ENCODE data around the gene CLN5.
"Not testable (repeated sequence)": the region's sequence is repeated elsewhere in the genome, so short reads cannot be mapped to it uniquely, and the experiment has no call there.

The CLN5 gene

DNA sequence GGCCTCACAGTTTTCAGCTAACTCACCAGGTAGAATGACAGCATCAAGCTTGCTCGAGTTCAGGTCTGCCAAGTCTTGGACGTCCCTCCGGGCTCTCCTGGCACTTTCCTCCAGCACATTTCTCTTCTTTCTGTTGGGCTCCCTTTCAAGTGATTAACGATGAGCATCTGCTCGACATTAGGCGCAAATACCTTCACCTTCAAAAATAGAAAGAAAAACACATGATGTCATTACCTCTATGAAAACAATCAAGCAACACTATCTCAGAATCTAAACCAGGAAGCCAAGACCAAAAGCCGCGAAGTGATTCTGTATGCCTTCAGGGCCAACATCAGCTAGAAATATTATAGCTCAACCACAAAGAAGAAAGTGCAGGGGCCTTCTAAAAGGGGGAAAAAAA is 15.4 kb upstream of the CLN5 start:
- DNase-seq = no peak

DNA sequence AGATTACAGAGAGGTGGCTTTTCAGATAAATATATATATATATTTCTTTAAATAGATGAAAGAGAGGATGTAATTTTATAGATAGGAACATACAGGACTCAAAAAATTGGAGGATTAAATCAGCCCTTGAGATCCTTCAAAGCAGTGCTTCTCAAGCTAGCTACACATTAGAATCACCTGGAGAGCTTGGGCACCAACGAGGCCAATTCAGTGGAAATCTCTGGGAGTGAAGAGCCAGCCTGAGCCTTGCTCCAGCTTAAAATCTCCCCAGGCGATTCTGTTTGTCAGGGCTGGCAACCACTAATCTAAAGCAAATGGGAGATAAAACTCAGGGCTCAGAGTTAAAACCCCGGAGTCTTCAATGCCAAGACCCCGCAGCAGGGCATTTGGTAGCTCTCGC is 15.0 kb upstream of the CLN5 start:
- no peak for DNase-seq

DNA sequence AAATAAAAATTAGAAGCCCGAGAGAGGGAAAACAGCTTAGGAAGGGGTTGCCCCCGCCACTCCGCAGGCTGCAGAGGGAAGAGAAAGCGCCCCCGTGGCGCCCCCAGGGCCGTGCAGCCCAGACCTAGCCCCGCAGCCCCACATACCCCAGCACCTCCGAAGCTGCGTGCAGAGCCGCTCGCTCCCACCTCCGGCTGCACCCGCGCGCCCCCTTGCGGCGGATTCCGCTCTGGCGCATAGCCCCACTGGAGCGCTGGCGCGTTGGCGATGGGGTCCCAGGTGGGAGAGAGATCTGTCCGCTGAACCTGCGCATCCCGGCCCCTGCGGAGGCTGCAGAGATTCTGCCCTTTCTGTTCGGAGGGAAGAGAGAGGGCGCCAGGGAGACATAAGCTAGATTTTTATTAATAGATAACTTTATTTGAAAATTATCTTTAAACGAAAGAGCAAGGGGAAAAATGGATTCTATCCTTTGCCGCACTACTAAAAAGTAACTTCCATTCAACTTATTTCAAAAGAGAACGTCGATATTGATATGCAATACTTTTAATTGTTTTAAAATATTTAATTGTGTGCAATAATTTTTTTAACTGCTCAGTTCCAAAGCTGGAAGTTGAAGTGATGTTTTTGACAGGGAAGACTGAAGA is 11.7 kb upstream of the CLN5 start:
- peak; percentile 46 for DNase-seq

DNA sequence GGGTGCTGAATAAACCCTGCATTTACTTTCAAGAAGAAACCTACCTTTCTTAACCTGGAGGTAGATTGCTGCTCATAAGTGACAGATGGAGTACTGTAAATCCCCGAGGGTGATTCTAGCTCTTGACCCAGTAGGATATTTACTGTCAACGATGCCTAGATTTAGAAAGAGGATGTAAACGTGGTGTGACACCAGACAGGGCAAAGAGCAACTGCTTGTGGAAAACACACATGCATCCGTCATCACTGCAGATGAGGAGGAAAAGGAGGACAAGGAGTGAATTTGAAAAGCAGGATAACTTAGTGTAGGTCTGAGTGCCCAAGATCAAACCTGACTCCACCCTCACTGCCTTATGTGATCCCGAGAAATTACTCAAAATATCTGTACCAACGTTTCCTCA is 9.8 kb upstream of the CLN5 start:
- DNase-seq = no peak

- DNase-seq = no peak
Measured at GRCh38 chr13:76983676-76984075, 8.2 kb upstream of the CLN5 start.

GRCh38 chr13:76991432-76991795 is 467 bp upstream of the CLN5 start:
- no peak for DNase-seq

- DNase-seq = peak; percentile 2
Measured at GRCh38 chr13:76992548-76993001, 694 bp downstream of the CLN5 start.

DNA sequence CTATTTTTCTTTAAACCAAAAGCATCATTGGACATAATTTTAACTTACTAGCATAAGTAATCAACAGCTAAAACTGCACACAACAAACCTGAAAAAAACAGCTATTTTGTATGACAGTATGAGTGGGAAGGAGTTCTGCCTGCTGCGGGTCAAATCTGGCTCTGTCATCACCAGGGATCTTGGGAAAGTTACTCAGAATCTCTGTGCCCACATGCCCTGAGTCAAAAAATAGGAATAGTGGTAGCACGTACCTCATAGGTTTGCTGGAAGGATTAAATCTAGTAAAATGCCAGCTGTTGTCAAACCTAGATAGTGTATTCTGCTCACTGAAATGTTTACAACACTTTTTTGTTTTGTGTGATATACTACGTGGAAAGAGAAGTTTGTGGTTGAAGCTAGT is 1.1 kb downstream of the CLN5 start:
- no peak for DNase-seq

DNA sequence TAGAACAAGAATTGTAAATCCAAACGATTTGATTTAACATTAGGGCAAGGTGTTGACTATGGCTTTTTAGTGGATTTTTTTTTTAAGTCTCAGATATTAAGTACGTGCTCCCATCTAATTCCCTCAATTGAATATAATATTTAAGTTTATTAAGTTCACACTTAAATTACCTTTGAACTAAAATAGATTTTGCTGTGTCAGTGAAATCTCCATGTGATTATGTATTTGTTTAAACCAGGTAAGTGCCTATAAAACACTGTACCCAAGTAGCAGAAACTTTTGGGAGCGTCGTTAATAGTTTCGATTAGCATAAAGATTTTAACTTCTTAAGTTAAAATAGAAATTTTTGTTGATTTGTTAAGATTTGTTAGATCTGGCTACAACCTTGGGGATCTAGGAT is 1.6 kb downstream of the CLN5 start:
- DNase-seq = no peak

- no peak for DNase-seq
Measured at GRCh38 chr13:76994281-76994680, 2.4 kb downstream of the CLN5 start.

DNA sequence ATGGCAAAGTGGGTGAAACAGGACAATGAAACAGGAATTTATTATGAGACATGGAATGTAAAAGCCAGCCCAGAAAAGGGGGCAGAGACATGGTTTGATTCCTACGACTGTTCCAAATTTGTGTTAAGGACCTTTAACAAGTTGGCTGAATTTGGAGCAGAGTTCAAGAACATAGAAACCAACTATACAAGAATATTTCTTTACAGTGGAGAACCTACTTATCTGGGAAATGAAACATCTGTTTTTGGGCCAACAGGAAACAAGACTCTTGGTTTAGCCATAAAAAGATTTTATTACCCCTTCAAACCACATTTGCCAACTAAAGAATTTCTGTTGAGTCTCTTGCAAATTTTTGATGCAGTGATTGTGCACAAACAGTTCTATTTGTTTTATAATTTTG is 8.6 kb downstream of the CLN5 start:
- DNase-seq = no peak

DNA sequence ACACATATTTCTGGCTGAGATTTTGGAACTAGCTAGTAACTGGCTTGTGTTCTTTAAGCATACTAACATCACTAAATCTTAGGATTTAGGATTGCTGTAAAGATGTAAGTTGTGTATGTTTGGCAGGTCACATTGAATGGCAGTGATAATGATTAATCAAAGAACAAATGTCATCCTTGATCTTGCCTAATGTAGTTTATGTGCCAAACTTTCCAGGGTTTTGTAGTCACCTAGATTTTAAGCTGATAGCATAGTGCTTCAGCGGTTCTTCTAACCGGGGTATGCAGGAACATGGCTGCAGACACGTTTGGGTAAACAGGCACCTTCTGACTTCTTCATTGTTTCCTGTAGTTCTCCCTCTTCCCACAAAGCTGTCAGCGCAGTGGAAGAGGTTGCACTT is 9.7 kb downstream of the CLN5 start:
- DNase-seq = no peak

DNA sequence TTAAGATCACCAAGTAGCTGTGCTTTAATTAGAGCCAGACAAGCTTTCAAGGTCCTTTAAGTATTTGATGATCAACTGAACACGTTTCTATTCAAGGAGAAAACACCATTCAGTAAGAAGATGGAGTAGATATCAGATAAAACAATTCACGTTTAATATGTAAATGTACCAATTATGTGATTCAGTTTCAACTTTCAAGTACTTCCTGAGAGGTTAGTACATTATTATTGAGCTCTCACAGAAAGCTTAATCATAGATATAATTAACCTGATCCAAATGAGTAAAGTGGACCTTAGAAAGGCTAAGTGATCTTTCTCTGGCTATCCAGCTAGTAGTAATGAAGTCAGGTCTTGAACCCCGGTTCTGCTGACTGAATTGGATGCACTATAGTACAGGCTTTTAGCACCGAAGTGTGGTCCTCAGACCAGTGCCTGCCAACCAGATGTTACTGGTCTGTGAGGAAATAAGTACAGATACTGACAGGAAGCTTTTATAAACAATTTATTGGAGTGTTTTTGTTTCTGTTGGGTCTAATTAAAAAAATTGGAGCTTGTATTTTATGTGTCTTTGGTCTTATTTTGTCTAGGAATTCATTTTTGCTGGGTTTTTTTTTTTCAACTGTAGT is 10.2 kb downstream of the CLN5 start:
- no peak for DNase-seq

DNA sequence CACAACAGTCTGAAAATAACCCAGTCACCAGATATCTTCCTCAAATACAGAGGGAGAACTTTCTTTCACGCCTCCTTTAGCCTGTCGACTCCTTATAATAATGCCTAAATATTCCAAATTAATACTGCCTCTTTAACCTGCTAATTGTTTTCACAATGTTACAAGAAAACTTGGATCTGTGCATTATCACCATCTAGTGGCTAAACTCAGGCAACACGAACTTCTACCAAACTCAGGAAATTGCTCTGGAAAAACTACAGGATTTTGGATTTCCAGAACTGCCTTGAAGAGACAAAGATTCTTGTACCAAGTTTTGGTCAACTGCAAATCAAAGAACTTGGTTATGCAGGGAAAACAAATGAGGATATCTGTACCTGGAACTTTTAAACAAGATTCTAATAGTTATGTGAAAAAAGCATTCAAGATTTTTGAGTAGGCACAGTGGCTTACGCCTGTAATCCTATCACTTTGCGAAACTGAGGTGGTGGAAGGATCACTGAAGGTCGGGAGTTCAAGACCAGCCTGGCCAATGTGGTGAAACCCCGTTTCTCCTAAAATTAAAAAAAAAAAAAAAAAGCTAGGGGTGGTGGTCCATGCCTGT is 10.8 kb downstream of the CLN5 start:
- peak; percentile 6 for DNase-seq

DNA sequence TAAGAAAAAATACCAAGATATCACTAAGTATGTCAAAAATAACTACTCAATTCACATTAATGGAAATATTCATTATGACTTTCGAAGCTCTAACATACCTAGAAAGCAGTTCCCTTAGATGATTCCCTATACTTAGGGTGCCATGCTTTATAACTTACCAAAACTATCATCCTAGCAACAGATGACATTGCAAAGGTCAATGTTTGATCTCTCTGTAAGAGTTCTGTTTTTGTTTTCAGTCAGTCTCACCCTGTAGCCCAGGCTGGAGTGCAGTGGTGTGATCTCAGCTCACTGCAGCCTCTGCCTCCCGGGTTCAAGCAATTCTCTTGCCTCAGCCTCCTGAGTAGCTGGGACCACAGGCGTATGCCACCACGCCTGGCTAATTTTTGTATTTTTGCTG is 16.5 kb downstream of the CLN5 start:
- not testable (repeated sequence) for DNase-seq

DNA sequence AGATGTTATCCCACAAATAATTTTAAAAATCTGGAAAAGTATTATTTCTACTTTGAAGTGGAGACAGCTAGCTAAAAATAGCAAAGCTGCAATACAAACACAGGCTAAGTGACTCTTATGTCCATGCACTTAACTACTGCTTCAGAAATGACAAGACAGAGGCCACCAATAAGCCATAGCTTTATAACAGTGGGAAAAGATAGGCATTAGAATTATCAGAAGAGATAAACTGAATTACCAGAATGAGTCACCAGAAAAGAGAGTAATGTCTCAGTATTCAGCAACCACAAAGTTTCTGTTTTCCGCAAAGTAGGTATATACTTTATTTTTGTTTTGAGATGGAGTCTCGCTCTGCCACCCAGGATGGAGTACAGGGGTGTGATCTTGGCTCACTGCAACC is 17.1 kb downstream of the CLN5 start:
- DNase-seq = no peak

- DNase-seq = not testable (repeated sequence)
Measured at GRCh38 chr13:77009719-77010118, 17.8 kb downstream of the CLN5 start.

DNA sequence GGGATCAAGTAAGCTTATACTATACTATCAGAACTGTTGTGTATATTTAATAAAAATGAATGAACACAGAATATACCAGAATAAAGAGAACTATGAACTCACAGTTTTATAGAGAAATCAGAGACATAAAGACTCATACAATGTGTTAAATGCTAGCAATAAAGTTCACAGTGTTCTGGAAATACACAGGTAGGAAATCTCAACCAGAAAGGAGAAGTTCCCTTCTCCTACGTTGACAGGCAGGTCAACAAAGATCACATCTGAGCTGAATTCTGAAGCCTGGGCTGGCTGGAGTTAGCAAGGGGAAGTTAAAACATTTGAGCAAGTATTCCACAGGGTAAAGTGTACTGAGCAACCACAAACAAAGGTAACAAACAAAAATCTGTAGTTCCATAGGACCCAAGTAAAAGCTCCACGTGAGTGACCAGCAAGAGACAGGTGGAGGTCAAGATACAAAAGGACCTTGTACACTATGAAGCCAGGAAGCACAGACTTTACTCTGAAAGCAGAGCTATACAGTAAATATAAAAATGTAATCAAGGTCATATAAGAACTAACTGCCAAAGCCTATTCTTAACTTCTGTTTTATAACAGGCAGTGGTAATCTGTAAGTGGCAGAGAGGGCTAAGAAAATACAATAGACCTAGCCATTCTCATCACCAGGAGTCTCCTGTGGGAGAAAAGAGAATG is 22.1 kb downstream of the CLN5 start:
- no peak for DNase-seq

GRCh38 chr13:77014906-77015685 is 23.2 kb downstream of the CLN5 start:
- no peak for DNase-seq

DNA sequence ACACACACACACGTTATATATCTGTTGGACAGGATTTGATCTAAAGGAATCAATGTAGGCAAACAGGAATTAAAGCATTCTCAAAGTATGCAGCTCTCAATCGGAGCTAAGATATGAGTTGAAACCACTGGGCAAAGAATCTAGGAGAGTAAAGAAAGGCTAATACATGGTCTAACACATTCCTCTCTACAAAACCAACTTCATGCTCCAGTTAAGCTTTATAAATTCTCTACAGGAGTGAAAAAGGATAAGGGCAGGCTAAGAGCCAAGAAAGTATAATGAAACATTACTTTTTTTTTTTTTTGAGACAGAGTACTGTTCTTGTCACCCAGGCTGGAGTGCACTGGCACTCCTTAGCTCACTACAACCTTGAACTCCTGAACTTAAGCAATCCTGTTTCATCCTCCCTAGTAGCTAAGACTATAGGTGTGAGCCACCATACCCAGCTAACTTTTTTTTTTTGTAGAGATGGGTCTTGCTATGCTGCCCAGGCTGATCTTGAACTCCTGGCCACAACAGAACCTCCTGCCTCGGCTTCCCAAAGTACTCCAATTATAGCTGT is 24.5 kb downstream of the CLN5 start:
- no peak for DNase-seq

GRCh38 chr13:77016888-77017623 is 25.2 kb downstream of the CLN5 start:
- no peak for DNase-seq

DNA sequence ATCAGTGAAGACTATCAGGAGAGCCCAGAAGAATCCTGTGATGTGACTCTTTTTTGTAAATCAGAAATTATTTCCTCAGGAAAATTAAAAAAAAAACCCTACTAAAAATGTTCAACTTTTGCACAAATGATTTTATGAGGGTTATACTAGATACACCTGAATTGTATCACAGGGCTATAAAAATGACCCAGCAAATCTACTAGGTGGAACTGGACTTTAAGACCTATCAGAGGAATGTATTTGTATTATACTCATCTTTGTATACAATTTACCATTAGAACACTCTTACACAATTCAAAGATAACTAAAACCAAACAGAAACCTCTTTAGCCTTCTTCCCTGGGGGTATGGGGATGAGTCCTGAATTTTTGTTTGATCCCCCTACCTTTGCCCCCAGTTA is 27.9 kb downstream of the CLN5 start:
- DNase-seq = no peak
